ENCODE results near the gene CLDN6. TPM values are rescaled to one million over a fixed set of nuclear protein-coding genes. Genes with fewer than 3 reads are reported as not detected.

CLDN6 gene
- total and polyA plus RNA-seq, 9 of the 15 experiments (the other 6 are each of a cell fraction or from before 2014, with no cell fraction given), result 0.22 to 0.75 (median 0.38) TPM; not detected in 3

DNA sequence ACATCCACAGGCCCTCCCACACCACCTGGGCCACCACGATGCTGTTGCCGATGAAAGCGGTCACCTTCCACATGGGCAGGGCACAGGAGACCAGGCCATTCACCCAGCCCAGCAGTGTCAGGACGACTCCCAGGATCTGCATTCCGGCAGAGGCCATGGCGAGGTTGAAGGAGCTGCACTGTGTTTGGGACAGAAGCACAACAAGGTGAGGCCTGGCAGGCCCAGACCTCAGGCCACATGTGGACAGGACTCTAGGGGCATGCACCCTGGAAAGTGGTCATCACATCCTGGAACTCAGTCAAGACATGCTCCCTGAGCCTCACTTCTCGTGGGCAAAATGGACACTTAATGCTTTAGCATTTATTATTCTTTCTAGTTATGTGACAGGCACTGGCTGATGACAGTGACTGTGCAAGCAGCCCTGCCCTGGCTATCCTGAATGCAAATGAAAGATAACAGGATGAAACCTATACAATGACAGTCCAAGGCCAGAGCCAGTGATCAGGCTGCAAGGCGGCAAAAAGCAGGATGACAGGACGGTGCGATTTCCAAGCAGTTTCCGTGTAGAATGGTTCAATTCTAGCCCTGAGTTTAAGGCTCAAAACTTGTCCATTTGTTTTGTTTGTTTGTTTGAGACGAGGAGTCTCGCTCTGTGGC, 2.0 kb downstream of the CLDN6 start (continued):
- TF ChIP-seq AFF1 (IDR thresholded peaks at IDR 0.05; ENCODE audit: low read depth in 1 of 2, partially characterized antibody in 2 of 2), result no peak
- no peak for TF ChIP-seq HOMEZ (CRISPR knock-in tag; IDR thresholded peaks at IDR 0.05)
- no peak for TF ChIP-seq PML (IDR thresholded peaks at IDR 0.05; ENCODE audit: low read length)
- TF ChIP-seq TCF7 (IDR thresholded peaks at IDR 0.05; ENCODE audit: borderline replicate concordance), result no peak
- no peak for TF ChIP-seq TCF15 (CRISPR knock-in tag; IDR thresholded peaks at IDR 0.05)
- TF ChIP-seq, protein P1, sequence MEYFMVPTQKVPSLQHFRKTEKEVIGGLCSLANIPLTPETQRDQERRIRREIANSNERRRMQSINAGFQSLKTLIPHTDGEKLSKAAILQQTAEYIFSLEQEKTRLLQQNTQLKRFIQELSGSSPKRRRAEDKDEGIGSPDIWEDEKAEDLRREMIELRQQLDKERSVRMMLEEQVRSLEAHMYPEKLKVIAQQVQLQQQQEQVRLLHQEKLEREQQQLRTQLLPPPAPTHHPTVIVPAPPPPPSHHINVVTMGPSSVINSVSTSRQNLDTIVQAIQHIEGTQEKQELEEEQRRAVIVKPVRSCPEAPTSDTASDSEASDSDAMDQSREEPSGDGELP (CRISPR knock-in tag; IDR thresholded peaks at IDR 0.05; ENCODE audit: borderline replicate concordance), result no peak
- no peak for TF ChIP-seq ZNF212 (CRISPR knock-in tag; IDR thresholded peaks at IDR 0.05)
- TF ChIP-seq STAT5A (IDR thresholded peaks at IDR 0.05; ENCODE audit: borderline replicate concordance, low read length), result no peak
- TF ChIP-seq SIX5 (IDR thresholded peaks at IDR 0.05; ENCODE audit: borderline replicate concordance in 1 of 2, insufficient read depth in 1 of 2, low read depth in 1 of 2, low read length in 2 of 2), result no peak
- no peak for TF ChIP-seq FOXP1 (CRISPR knock-in tag; IDR thresholded peaks at IDR 0.05)
- TF ChIP-seq CAMTA2 (CRISPR knock-in tag; conservative IDR thresholded peaks at IDR 0.05), result no peak
- TF ChIP-seq, protein P2, sequence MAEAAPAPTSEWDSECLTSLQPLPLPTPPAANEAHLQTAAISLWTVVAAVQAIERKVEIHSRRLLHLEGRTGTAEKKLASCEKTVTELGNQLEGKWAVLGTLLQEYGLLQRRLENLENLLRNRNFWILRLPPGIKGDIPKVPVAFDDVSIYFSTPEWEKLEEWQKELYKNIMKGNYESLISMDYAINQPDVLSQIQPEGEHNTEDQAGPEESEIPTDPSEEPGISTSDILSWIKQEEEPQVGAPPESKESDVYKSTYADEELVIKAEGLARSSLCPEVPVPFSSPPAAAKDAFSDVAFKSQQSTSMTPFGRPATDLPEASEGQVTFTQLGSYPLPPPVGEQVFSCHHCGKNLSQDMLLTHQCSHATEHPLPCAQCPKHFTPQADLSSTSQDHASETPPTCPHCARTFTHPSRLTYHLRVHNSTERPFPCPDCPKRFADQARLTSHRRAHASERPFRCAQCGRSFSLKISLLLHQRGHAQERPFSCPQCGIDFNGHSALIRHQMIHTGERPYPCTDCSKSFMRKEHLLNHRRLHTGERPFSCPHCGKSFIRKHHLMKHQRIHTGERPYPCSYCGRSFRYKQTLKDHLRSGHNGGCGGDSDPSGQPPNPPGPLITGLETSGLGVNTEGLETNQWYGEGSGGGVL (CRISPR knock-in tag; IDR thresholded peaks at IDR 0.05), result no peak
- TF ChIP-seq SMAD2 (IDR thresholded peaks at IDR 0.05; ENCODE audit: low read depth, low read length), result no peak
- no peak for TF ChIP-seq ARHGAP35 (IDR thresholded peaks at IDR 0.05; ENCODE audit: partially characterized antibody)
- TF ChIP-seq, protein P3, sequence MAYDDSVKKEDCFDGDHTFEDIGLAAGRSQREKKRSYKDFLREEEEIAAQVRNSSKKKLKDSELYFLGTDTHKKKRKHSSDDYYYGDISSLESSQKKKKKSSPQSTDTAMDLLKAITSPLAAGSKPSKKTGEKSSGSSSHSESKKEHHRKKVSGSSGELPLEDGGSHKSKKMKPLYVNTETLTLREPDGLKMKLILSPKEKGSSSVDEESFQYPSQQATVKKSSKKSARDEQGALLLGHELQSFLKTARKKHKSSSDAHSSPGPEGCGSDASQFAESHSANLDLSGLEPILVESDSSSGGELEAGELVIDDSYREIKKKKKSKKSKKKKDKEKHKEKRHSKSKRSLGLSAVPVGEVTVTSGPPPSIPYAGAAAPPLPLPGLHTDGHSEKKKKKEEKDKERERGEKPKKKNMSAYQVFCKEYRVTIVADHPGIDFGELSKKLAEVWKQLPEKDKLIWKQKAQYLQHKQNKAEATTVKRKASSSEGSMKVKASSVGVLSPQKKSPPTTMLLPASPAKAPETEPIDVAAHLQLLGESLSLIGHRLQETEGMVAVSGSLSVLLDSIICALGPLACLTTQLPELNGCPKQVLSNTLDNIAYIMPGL (CRISPR knock-in tag; IDR thresholded peaks at IDR 0.05), result no peak
- TF ChIP-seq FOXK2 (conservative IDR thresholded peaks at IDR 0.05 in 1 of 2, IDR thresholded peaks at IDR 0.05 in 1 of 2; ENCODE audit: low read depth in 2 of 2), result 0 out of 4 replicates have a peak, but pooled peaks of 1 of the 2 experiments have one; percentile 20

All from K562 (cell line).